ENCODE results near the gene HDHD3. TPM values are rescaled to one million over a fixed set of nuclear protein-coding genes. Genes with fewer than 3 reads are reported as not detected.
A peak's percentile ranks its signal among the peaks of the same experiment; 100 is the strongest.
"Not testable (repeated sequence)": the region's sequence is repeated elsewhere in the genome, so short reads cannot be mapped to it uniquely, and the experiment has no call there.

The HDHD3 gene
- total RNA-seq, 2 donors from 2014 or later, result 12.1 to 15.5 TPM

DNA sequence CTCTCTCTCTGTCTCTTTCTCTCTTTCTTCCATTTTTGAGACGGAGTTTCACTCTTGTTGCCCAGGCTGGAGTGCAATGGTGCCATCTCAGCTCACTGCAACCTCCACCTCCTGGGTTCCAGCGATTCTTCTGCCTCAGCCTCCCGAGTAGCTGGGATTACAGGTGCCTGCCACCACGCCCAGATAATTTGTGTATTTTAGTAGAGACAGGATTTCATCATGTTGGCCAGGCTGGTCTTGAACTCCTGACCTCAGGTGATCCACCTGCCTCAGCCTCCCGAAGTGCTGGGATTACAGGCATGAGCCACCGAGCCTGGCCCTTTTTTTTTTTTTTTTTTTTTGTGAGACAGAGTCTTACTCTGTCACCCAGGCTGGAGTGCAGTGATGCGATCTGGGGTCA, 4.7 kb upstream of the HDHD3 start:
- not testable (repeated sequence) for H3K4me3 Mint-ChIP-seq; DNase-seq; H3K4me1 Mint-ChIP-seq (ENCODE audit: low read depth); ATAC-seq (replicated peaks in 1 of 2); H3K36me3 Mint-ChIP-seq (ENCODE audit: insufficient read depth in 2 of 2); H3K9me3 Mint-ChIP-seq; H3K27me3 Mint-ChIP-seq (ENCODE audit: low read depth); H3K27ac Mint-ChIP-seq

GRCh38 chr9:113380869-113381378, 4.1 kb upstream of the HDHD3 start:
- no peaks in the 10 kb centered on the region for H3K9me3 Mint-ChIP-seq
- no peak for DNase-seq
- H3K36me3 Mint-ChIP-seq (ENCODE audit: insufficient read depth in 2 of 2), result no peaks in the 10 kb centered on the region

DNA sequence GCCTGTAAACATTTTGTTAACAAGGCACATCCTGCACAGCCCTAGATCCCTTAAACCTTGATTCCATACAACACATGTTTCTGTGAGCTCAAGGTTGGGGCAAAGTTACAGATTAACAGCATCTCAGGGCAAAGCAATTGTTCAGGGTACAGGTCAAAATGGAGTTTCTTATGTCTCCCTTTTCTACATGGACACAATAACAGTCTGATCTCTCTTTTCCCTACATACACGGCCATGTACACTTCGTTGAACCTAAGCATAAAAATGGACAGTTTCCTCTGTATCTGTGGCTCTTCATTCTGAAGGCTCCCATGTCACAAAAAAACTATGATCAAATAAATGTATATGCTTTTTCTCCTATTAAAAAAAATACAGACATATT, 3.0 kb upstream of the HDHD3 start:
- not testable (repeated sequence) for DNase-seq; H3K4me3 Mint-ChIP-seq; H3K27me3 Mint-ChIP-seq (ENCODE audit: low read depth); ATAC-seq (replicated peaks in 1 of 2); H3K9me3 Mint-ChIP-seq; H3K27ac Mint-ChIP-seq; H3K36me3 Mint-ChIP-seq (ENCODE audit: insufficient read depth in 2 of 2)
- peaks cover 19% of the 10 kb centered on the region for H3K4me1 Mint-ChIP-seq (ENCODE audit: low read depth)

More at GRCh38 chr9:113380869-113381378, 4.1 kb upstream of the HDHD3 start:
- peak overlapping the region; percentile 54 for H3K27ac Mint-ChIP-seq
- no peak for ATAC-seq (replicated peaks in 1 of 2)
- peaks cover 8% of the 10 kb centered on the region for H3K4me1 Mint-ChIP-seq (ENCODE audit: low read depth)
- H3K27me3 Mint-ChIP-seq (ENCODE audit: low read depth), result no peaks in the 10 kb centered on the region
- H3K4me3 Mint-ChIP-seq, result no peak overlapping the region

- H3K36me3 Mint-ChIP-seq (ENCODE audit: insufficient read depth in 2 of 2); H3K9me3 Mint-ChIP-seq; H3K27me3 Mint-ChIP-seq (ENCODE audit: low read depth); DNase-seq; ATAC-seq (replicated peaks in 1 of 2); H3K4me3 Mint-ChIP-seq: not testable (repeated sequence)
- H3K4me1 Mint-ChIP-seq (ENCODE audit: low read depth), result peaks cover 25% of the 10 kb centered on the region
- peak overlapping the region; percentile 69 for H3K27ac Mint-ChIP-seq
Observed at GRCh38 chr9:113379094-113379828, 2.5 kb upstream of the HDHD3 start.

DNA sequence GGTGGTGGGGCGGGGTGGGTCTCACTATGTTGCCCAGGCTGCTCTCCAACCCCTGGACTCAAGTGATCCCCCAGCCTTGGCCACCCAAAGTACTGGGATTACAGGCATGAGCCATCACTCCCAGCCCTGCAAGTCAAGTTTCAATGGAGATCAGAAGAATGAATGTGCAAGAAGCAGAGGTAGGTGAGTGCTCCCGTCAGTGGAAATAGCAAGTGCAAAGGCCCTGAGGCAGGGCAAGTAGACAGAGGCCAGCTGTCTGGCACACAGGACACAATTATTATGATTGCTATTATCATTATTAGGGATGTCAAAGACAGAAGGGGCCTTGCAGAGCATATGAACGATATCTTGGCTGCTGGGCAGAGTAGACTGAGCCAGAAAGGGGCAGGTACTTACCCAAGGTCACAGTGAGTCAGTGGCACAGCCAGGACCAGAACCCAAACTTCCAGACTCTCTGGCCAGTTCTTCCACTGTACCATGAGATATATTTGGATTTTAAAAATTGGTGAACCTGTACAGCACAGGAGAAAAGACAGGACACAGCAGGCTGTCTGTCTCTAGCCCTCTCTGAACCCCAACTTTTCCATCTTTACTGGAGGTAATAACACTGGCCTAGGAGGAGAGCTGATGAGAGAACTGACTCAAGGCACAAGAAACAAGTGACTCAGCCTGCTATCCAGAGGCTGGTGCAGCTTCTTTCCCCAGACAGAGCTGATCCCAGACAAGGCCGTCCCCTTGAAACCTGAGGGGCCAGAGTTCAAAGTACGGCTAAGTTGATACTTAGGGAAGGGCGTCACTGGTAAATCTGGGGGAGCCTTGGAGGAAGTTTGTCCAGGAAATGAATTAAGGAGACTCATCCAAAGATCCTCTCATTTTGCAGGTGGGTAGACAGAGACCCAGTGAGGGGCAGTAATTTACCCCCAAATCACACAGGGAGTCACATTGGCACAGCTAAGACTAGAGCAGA, 1.4 kb downstream of the HDHD3 start:
- Mint-ChIP-seq H3K4me1 (ENCODE audit: low read depth) (peaks cover 18% of the 10 kb centered on the region), H3K9me3 (no peaks in the 10 kb centered on the region), H3K4me3 (peak overlapping the region; percentile 88 to 93), H3K27ac (peak overlapping the region; percentile 81), H3K36me3 (ENCODE audit: insufficient read depth in 2 of 2) (no peaks in the 10 kb centered on the region), H3K27me3 (ENCODE audit: low read depth) (no peaks in the 10 kb centered on the region)
- no peak for DNase-seq
- no peak for ATAC-seq (replicated peaks in 1 of 2)

GRCh38 chr9:113373676-113374392, 3.0 kb downstream of the HDHD3 start:
- H3K27me3 Mint-ChIP-seq (ENCODE audit: low read depth), result no peaks in the 10 kb centered on the region
- H3K27ac Mint-ChIP-seq, result no peak overlapping the region
- ATAC-seq (replicated peaks in 1 of 2) (no peak), DNase-seq (no peak)
- peaks cover 18% of the 10 kb centered on the region for H3K4me1 Mint-ChIP-seq (ENCODE audit: low read depth)
- no peaks in the 10 kb centered on the region for H3K36me3 Mint-ChIP-seq (ENCODE audit: insufficient read depth in 2 of 2)
- no peak overlapping the region for H3K4me3 Mint-ChIP-seq
- H3K9me3 Mint-ChIP-seq, result no peaks in the 10 kb centered on the region

DNA sequence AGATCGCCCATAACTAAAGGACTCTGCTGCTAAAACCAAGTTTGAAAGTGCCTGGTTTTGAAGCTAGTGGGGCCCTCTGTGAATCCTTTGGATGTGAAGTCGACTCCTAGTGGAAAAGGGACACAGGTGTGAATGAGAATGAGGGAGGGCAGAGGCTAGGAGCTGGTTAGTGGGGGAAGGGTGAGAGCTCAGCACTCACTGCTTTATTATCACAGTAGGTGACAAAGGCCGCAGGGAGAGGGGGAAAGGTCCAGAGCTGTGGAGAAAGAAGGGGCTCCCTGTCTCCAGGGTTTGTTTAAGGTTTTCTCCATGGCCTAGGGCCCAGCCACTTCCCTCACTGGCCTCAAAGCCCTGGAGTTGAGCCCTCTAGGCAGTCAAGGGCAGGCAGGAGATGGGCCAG, 3.5 kb downstream of the HDHD3 start:
- DNase-seq, result no peak
- Mint-ChIP-seq H3K36me3 (ENCODE audit: insufficient read depth in 2 of 2) (no peaks in the 10 kb centered on the region), H3K4me1 (ENCODE audit: low read depth) (peaks cover 18% of the 10 kb centered on the region), H3K27me3 (ENCODE audit: low read depth) (no peaks in the 10 kb centered on the region), H3K4me3 (no peak overlapping the region), H3K9me3 (no peaks in the 10 kb centered on the region), H3K27ac (no peak overlapping the region)
- no peak for ATAC-seq (replicated peaks in 1 of 2)

- Mint-ChIP-seq H3K27ac (no peak overlapping the region), H3K27me3 (ENCODE audit: low read depth) (no peaks in the 10 kb centered on the region), H3K4me1 (ENCODE audit: low read depth) (peaks cover 18% of the 10 kb centered on the region), H3K36me3 (ENCODE audit: insufficient read depth in 2 of 2) (no peaks in the 10 kb centered on the region), H3K9me3 (no peaks in the 10 kb centered on the region), H3K4me3 (no peak overlapping the region)
- ATAC-seq (replicated peaks in 1 of 2) (no peak), DNase-seq (no peak)
Observed at GRCh38 chr9:113372059-113372458, 4.7 kb downstream of the HDHD3 start.

- Mint-ChIP-seq H3K27me3 (ENCODE audit: low read depth) (no peaks in the 10 kb centered on the region), H3K36me3 (ENCODE audit: insufficient read depth in 2 of 2) (no peaks in the 10 kb centered on the region), H3K4me1 (ENCODE audit: low read depth) (peaks cover 16% of the 10 kb centered on the region), H3K4me3 (no peak overlapping the region), H3K27ac (no peak overlapping the region), H3K9me3 (no peaks in the 10 kb centered on the region)
- DNase-seq (no peak), ATAC-seq (replicated peaks in 1 of 2) (no peak)
Observed at GRCh38 chr9:113370806-113371325, 5.9 kb downstream of the HDHD3 start.

DNA sequence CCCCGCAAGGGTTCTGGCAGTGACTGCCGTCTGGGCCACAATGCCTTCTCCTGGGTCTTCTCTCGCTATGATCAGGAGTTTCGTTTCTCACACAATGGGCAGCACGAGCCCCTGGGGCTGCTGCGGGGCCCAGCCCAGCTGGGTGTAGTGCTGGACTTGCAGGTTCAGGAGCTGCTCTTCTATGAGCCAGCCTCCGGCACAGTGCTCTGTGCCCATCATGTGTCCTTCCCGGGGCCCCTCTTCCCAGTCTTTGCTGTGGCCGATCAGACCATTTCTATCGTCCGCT, 7.0 kb downstream of the HDHD3 start:
- Mint-ChIP-seq H3K4me1 (ENCODE audit: low read depth) (peaks cover 6% of the 10 kb centered on the region), H3K36me3 (ENCODE audit: insufficient read depth in 2 of 2) (no peaks in the 10 kb centered on the region), H3K27ac (no peak overlapping the region), H3K4me3 (no peak overlapping the region), H3K27me3 (ENCODE audit: low read depth) (no peaks in the 10 kb centered on the region), H3K9me3 (no peaks in the 10 kb centered on the region)
- no peak for DNase-seq
- ATAC-seq (replicated peaks in 1 of 2), result no peak

GRCh38 chr9:113368982-113369854, 7.6 kb downstream of the HDHD3 start:
- DNase-seq (no peak), ATAC-seq (replicated peaks in 1 of 2) (no peak)
- H3K27me3 Mint-ChIP-seq (ENCODE audit: low read depth), result no peaks in the 10 kb centered on the region
- no peak overlapping the region for H3K4me3 Mint-ChIP-seq
- no peaks in the 10 kb centered on the region for H3K9me3 Mint-ChIP-seq
- H3K36me3 Mint-ChIP-seq (ENCODE audit: insufficient read depth in 2 of 2), result no peaks in the 10 kb centered on the region
- H3K4me1 Mint-ChIP-seq (ENCODE audit: low read depth), result peaks cover 3% of the 10 kb centered on the region
- no peak overlapping the region for H3K27ac Mint-ChIP-seq

GRCh38 chr9:113368348-113368981, 8.3 kb downstream of the HDHD3 start:
- no peak overlapping the region for H3K27ac Mint-ChIP-seq
- ATAC-seq (replicated peaks in 1 of 2) (no peak), DNase-seq (no peak)
- H3K36me3 Mint-ChIP-seq (ENCODE audit: insufficient read depth in 2 of 2), result no peaks in the 10 kb centered on the region
- no peaks in the 10 kb centered on the region for H3K9me3 Mint-ChIP-seq
- no peak overlapping the region for H3K4me3 Mint-ChIP-seq
- H3K4me1 Mint-ChIP-seq (ENCODE audit: low read depth), result peaks cover 6% of the 10 kb centered on the region
- no peaks in the 10 kb centered on the region for H3K27me3 Mint-ChIP-seq (ENCODE audit: low read depth)

Data from activated T-cell treated with anti-CD3 and anti-CD28 coated beads, Interleukin-2, amount 50 U/mL, for 72 hours (primary cell).